ENCODE data around the gene TRIP6. TPM values are rescaled to one million over a fixed set of nuclear protein-coding genes. Genes with fewer than 3 reads are reported as not detected.
"Not testable (repeated sequence)": the region's sequence is repeated elsewhere in the genome, so short reads cannot be mapped to it uniquely, and the experiment has no call there.

The TRIP6 gene
- total and polyA plus RNA-seq, 3 experiments from 2014 or later: 2.0 to 37.7 (median 36.8) TPM

- no peak for DNase-seq
- Histone ChIP-seq H3K9me3 (ENCODE audit: low read length) (no peaks in the 10 kb centered on the region), H3K27me3 (ENCODE audit: insufficient read depth, low read length, poor library complexity, severe bottlenecking) (peaks cover 16% of the 10 kb centered on the region), H3K27ac (ENCODE audit: low read depth, low read length) (no peak overlapping the region), H3K4me3 (ENCODE audit: low read length) (no peak overlapping the region), H3K36me3 (ENCODE audit: insufficient read depth, low read length) (no peaks in the 10 kb centered on the region), H3K4me1 (ENCODE audit: insufficient read depth, low read length) (peaks cover 6% of the 10 kb centered on the region)
- Mint-ChIP-seq H3K27ac (no peak overlapping the region), H3K4me1 (peaks cover 4 to 12% (median 6%) of the 10 kb centered on the region in 3 donors), H3K4me3 (no peak overlapping the region), H3K9me3 (no peaks in the 10 kb centered on the region), H3K27me3 (peaks cover 24 to 34% of the 10 kb centered on the region in 2 donors), H3K36me3 (no peaks in the 10 kb centered on the region)
- POLR2A ChIA-PET: no interaction called here
- CTCF ChIA-PET: interaction anchor here (0.7 to 1.3 kb wide), 3 partner anchors 11 to 158 kb away, joined by 3 to 4 read pairs (median 3); no protein-coding TSS in a partner anchor
Measured at GRCh38 chr7:100900978-100901377, 33.8 kb downstream of the TRIP6 start.

- no peak overlapping the region for H3K27ac Mint-ChIP-seq
- no peak overlapping the region for H3K27ac ChIP-seq (ENCODE audit: low read depth, low read length)
- DNase-seq: no peak
- no peak overlapping the region for H3K4me3 Mint-ChIP-seq
- H3K4me1 Mint-ChIP-seq: peaks cover 0 to 7% (median 1%) of the 10 kb centered on the region in 3 donors
- no peak overlapping the region for H3K4me3 ChIP-seq (ENCODE audit: low read length)
- H3K9me3 ChIP-seq (ENCODE audit: low read length): no peaks in the 10 kb centered on the region
- H3K36me3 ChIP-seq (ENCODE audit: insufficient read depth, low read length): no peaks in the 10 kb centered on the region
- peaks cover 9% of the 10 kb centered on the region for H3K27me3 ChIP-seq (ENCODE audit: insufficient read depth, low read length, poor library complexity, severe bottlenecking)
- no peaks in the 10 kb centered on the region for H3K36me3 Mint-ChIP-seq
- peaks cover 20 to 29% of the 10 kb centered on the region in 2 donors for H3K27me3 Mint-ChIP-seq
- CTCF ChIA-PET: no interaction called here
- no peaks in the 10 kb centered on the region for H3K4me1 ChIP-seq (ENCODE audit: insufficient read depth, low read length)
- no peaks in the 10 kb centered on the region for H3K9me3 Mint-ChIP-seq
- POLR2A ChIA-PET: no interaction called here
Measured at GRCh38 chr7:100901921-100902332, 34.7 kb downstream of the TRIP6 start.

GRCh38 chr7:100902638-100903037 lies 35.5 kb downstream of the TRIP6 start:
- H3K4me1 Mint-ChIP-seq: peaks cover 0 to 3% (median 0%) of the 10 kb centered on the region in 3 donors
- no peak overlapping the region for H3K27ac ChIP-seq (ENCODE audit: low read depth, low read length)
- POLR2A ChIA-PET: interaction anchor here (0.6 kb wide), 1 partner anchor 955 kb away, joined by 5 read pairs; no protein-coding TSS in a partner anchor
- no peaks in the 10 kb centered on the region for H3K36me3 Mint-ChIP-seq
- no peak overlapping the region for H3K4me3 ChIP-seq (ENCODE audit: low read length)
- no peaks in the 10 kb centered on the region for H3K9me3 Mint-ChIP-seq
- no peaks in the 10 kb centered on the region for H3K4me1 ChIP-seq (ENCODE audit: insufficient read depth, low read length)
- H3K36me3 ChIP-seq (ENCODE audit: insufficient read depth, low read length): no peaks in the 10 kb centered on the region
- H3K27me3 Mint-ChIP-seq: peaks cover 16 to 23% of the 10 kb centered on the region in 2 donors
- H3K27ac Mint-ChIP-seq: no peak overlapping the region
- CTCF ChIA-PET: interaction anchor here (0.7 kb wide), 1 partner anchor 240 kb away, joined by 3 read pairs; no protein-coding TSS in a partner anchor
- no peak overlapping the region for H3K4me3 Mint-ChIP-seq
- H3K9me3 ChIP-seq (ENCODE audit: low read length): no peaks in the 10 kb centered on the region
- H3K27me3 ChIP-seq (ENCODE audit: insufficient read depth, low read length, poor library complexity, severe bottlenecking): peaks cover 4% of the 10 kb centered on the region
- DNase-seq: no peak

GRCh38 chr7:100908512-100908911 lies 41.3 kb downstream of the TRIP6 start:
- Histone ChIP-seq H3K9me3 (ENCODE audit: low read length) (no peaks in the 10 kb centered on the region), H3K27ac (ENCODE audit: low read depth, low read length) (no peak overlapping the region), H3K4me3 (ENCODE audit: low read length) (no peak overlapping the region), H3K36me3 (ENCODE audit: insufficient read depth, low read length) (no peaks in the 10 kb centered on the region), H3K27me3 (ENCODE audit: insufficient read depth, low read length, poor library complexity, severe bottlenecking) (no peaks in the 10 kb centered on the region), H3K4me1 (ENCODE audit: insufficient read depth, low read length) (no peaks in the 10 kb centered on the region)
- no peak for DNase-seq
- peaks cover 14 to 22% of the 10 kb centered on the region in 2 donors for H3K27me3 Mint-ChIP-seq
- ChIA-PET CTCF (no interaction called here), POLR2A (no interaction called here)
- no peaks in the 10 kb centered on the region for H3K36me3 Mint-ChIP-seq
- H3K27ac Mint-ChIP-seq: no peak overlapping the region
- H3K9me3 Mint-ChIP-seq: peaks cover 0 to 5% (median 0%) of the 10 kb centered on the region in 5 donors
- no peak overlapping the region for H3K4me3 Mint-ChIP-seq
- no peaks in the 10 kb centered on the region for H3K4me1 Mint-ChIP-seq

GRCh38 chr7:100910443-100910842 lies 43.3 kb downstream of the TRIP6 start:
- H3K4me1 ChIP-seq (ENCODE audit: insufficient read depth, low read length); H3K4me3 ChIP-seq (ENCODE audit: low read length); H3K36me3 ChIP-seq (ENCODE audit: insufficient read depth, low read length); H3K27me3 ChIP-seq (ENCODE audit: insufficient read depth, low read length, poor library complexity, severe bottlenecking); H3K4me1 Mint-ChIP-seq; H3K27ac ChIP-seq (ENCODE audit: low read depth, low read length); H3K27ac Mint-ChIP-seq; H3K36me3 Mint-ChIP-seq; DNase-seq; H3K4me3 Mint-ChIP-seq; H3K9me3 ChIP-seq (ENCODE audit: low read length); H3K9me3 Mint-ChIP-seq: not testable (repeated sequence)
- ChIA-PET CTCF (interaction anchor here (1.2 kb wide), 1 partner anchor 148 kb away, joined by 3 read pairs; no protein-coding TSS in a partner anchor), POLR2A (interaction anchor here (0.6 kb wide), 1 partner anchor 176 kb away, joined by 4 read pairs; no protein-coding TSS in a partner anchor)
- peaks cover 14 to 29% of the 10 kb centered on the region in 2 donors for H3K27me3 Mint-ChIP-seq

- no peak for DNase-seq
- Mint-ChIP-seq H3K9me3 (peaks cover 0 to 5% (median 0%) of the 10 kb centered on the region in 5 donors), H3K4me1 (no peaks in the 10 kb centered on the region), H3K27ac (no peak overlapping the region), H3K4me3 (no peak overlapping the region), H3K36me3 (no peaks in the 10 kb centered on the region), H3K27me3 (peaks cover 14 to 32% of the 10 kb centered on the region in 2 donors)
- Histone ChIP-seq H3K4me1 (ENCODE audit: insufficient read depth, low read length) (no peaks in the 10 kb centered on the region), H3K4me3 (ENCODE audit: low read length) (no peak overlapping the region), H3K9me3 (ENCODE audit: low read length) (no peaks in the 10 kb centered on the region), H3K36me3 (ENCODE audit: insufficient read depth, low read length) (no peaks in the 10 kb centered on the region), H3K27ac (ENCODE audit: low read depth, low read length) (no peak overlapping the region), H3K27me3 (ENCODE audit: insufficient read depth, low read length, poor library complexity, severe bottlenecking) (no peaks in the 10 kb centered on the region)
- CTCF ChIA-PET: no interaction called here
- POLR2A ChIA-PET: no interaction called here
Measured at GRCh38 chr7:100911484-100911883, 44.3 kb downstream of the TRIP6 start.

GRCh38 chr7:100914208-100914878 lies 47.2 kb downstream of the TRIP6 start:
- ChIA-PET CTCF (no interaction called here), POLR2A (no interaction called here)
- no peak for DNase-seq
- Histone ChIP-seq H3K36me3 (ENCODE audit: insufficient read depth, low read length) (no peaks in the 10 kb centered on the region), H3K4me3 (ENCODE audit: low read length) (no peak overlapping the region), H3K27me3 (ENCODE audit: insufficient read depth, low read length, poor library complexity, severe bottlenecking) (no peaks in the 10 kb centered on the region), H3K27ac (ENCODE audit: low read depth, low read length) (no peak overlapping the region), H3K9me3 (ENCODE audit: low read length) (no peaks in the 10 kb centered on the region), H3K4me1 (ENCODE audit: insufficient read depth, low read length) (no peaks in the 10 kb centered on the region)
- Mint-ChIP-seq H3K4me3 (no peak overlapping the region), H3K27ac (no peak overlapping the region), H3K4me1 (no peaks in the 10 kb centered on the region), H3K9me3 (no peaks in the 10 kb centered on the region), H3K36me3 (no peaks in the 10 kb centered on the region), H3K27me3 (peaks cover 19 to 44% of the 10 kb centered on the region in 2 donors)

GRCh38 chr7:100914879-100915447 lies 47.8 kb downstream of the TRIP6 start:
- H3K27me3 ChIP-seq (ENCODE audit: insufficient read depth, low read length, poor library complexity, severe bottlenecking): no peaks in the 10 kb centered on the region
- H3K4me1 ChIP-seq (ENCODE audit: insufficient read depth, low read length): no peaks in the 10 kb centered on the region
- no peaks in the 10 kb centered on the region for H3K9me3 ChIP-seq (ENCODE audit: low read length)
- H3K36me3 ChIP-seq (ENCODE audit: insufficient read depth, low read length): no peaks in the 10 kb centered on the region
- no peak overlapping the region for H3K27ac ChIP-seq (ENCODE audit: low read depth, low read length)
- no peak for DNase-seq
- Mint-ChIP-seq H3K9me3 (no peaks in the 10 kb centered on the region), H3K27me3 (peaks cover 18 to 48% of the 10 kb centered on the region in 2 donors), H3K4me1 (no peaks in the 10 kb centered on the region), H3K27ac (no peak overlapping the region), H3K4me3 (no peak overlapping the region), H3K36me3 (no peaks in the 10 kb centered on the region)
- ChIA-PET POLR2A (no interaction called here), CTCF (no interaction called here)
- H3K4me3 ChIP-seq (ENCODE audit: low read length): no peak overlapping the region
